Measurements from ENCODE around the gene BORCS6.
A peak's percentile ranks its signal among the peaks of the same experiment; 100 is the strongest.
"Not testable (repeated sequence)": the region's sequence is repeated elsewhere in the genome, so short reads cannot be mapped to it uniquely, and the experiment has no call there.

The BORCS6 gene

DNA sequence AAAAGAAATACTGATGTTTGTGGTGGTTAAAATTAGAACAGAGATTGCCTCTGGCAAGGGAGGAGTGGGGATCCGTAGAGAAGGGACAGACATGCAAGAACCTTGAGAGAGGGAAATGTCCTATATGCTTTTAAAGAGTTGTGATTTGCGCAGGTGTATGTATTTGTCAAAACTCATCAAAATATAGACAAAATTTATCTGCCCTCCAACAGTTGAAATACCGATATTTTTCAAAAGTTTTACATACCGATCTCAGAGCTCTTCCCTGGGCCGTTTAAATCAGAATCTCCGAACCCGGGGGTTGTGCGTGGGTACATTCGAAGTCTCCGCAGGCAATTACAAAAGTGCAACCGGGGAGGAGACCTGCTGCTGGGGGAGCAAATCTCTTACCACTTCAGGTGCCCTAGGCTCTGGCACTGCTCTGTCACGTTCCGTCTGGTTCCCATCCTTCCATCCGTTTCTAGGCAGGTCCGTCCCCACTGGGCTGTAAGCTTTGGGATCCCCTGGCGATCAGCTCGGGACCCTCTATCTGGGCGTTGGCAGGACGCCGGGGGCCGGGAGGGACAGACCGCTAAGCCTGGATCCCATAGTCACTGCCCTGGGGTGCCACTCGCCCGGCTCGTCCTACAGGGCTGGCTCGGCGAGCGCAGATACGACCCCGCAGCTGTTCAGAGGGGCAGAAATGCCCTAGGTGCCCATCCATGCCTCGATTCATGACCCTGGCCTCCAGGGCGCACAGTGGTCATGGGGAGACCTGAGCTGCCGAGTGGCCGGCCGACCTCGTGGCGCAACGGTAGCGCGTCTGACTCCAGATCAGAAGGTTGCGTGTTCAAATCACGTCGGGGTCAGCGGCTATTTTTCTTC is 4.2 kb downstream of the BORCS6 start:
- DNase-seq = peak; percentile 81 to 97 (median 91)
- intact Hi-C loops (cut with DNase I) = loop anchor here (2.0 to 10.0 kb wide), 3 partner anchors 29 to 61 kb away; partner anchors contain the start of gene HES7

DNA sequence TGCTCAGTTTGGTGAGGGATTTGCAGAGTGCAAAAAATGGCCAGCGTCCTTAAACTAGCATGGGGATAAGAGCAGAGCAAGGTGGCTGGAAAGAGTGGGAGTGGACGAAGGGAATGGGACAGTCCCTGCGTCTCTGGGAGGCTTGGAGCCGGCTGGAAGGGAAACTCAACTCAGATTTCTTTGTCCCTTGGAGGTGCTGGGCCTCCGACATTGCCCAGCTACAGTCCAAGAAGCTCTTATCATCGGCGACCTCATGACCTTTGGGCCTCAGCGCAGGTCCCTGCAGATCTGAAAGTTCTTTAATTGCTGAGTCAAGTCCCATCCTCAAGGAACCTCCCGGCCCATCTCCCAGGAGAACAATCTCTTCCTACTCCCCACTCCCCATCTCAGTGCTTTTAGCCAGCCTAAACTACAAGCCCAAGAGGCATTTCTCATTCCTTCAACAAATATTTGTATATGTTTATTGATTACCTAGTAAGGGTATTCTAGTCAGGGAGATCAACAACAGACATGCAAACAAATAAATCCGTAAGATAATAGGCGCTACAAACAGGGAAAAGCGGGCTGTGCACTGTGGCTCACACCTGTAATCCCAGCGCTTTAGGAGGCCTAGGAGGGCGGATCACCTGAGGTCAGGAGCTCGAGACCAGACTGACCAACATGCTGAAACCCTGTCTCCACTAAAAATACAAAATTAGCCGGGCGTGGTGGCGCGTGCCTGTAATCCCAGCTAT is 12.8 kb downstream of the BORCS6 start:
- intact Hi-C loops (cut with DNase I) = no loop called here
- peak in 1 of 42 donors; percentile 6 for DNase-seq

DNA sequence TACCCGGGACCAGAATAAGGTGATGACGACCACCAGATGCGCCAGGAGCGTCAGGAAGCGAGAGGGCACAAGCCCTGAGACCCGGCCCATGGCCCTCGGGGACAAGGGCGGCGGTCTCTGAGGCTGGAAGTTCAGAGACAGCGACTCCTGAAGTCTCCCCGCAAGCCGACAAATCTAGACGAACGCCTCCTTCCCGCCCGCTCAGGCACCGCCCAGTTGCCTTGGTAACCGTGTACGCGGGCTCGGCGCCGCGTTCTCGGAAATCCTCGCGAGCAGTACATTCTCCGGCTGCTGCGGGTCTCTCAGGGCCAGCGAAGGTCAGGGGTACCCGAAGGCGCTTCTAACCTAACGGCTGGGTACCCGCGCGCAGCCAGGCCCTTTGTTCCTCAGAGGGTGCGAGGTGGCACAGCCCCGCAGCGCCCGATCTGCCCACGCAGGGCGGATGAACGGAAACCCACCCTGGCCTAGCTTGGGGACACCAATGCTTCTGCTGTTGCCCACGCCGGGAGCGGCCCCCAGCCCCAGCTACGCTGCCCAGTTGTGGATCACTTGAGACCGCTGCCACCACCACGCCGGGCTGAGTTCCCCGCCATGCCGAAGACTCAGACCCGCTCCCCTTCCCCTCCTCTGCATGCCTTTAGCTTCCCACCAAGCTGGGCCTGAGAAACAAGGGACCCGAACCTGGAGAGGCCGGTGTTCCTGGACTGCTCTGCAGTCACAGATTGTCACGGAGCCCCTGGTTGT is 13.6 kb downstream of the BORCS6 start, which contains the start of gene TMEM107:
TMEM107 (minus strand) TSS at position 184 of the 744 bp plus-strand sequence; CDS start at position 90, 94 bp downstream.
- intact Hi-C loops (cut with DNase I) = no loop called here
- peak; percentile 77 to 95 (median 90) for DNase-seq

DNA sequence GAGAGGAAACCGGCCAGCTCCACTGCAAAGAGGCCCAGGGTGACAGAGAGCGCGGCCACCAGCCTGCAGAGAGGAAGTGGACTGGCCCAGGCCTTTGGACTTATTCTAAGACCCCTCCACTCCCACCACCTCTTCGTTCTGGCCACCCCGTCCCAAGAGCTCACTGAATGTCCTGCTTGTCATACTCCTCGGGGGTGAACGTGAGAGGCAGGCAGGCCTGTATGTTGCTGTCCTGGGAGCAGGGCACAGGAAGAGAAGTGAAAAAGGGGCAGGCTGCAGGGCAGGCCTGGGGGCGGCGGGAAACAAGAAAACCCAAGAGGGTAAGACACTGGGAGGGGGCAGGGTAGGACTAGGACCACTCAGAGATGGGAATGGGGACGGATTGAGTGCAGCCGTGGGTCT is 14.2 kb downstream of the BORCS6 start:
- intact Hi-C loops (cut with DNase I) = no loop called here
- peak in 6 of 42 donors; percentile 19 to 53 (median 30) for DNase-seq

DNA sequence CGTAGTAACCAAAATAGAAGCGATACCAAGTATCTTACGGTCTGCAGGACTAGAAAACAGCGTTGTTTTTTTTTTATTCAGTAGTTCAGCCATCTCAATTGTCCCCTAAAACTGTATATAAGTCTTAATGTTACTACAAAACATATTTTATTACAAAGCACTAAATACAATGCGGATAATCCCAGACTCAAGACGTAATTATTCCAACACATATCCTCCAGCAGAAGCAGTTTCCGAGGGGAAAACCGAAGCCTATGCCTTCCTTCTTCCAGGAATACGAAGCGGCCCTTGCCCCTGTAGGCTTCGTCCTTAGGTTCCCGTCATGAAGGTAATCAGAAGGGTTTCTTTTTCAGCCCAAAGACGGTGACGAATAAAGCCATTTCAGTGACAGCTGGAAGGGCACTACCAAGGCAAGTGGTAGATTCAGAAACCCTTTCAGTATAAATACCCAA is 16.1 kb downstream of the BORCS6 start:
- intact Hi-C loops (cut with DNase I) = no loop called here
- peak in 2 of 42 donors; percentile 21 to 45 for DNase-seq

DNA sequence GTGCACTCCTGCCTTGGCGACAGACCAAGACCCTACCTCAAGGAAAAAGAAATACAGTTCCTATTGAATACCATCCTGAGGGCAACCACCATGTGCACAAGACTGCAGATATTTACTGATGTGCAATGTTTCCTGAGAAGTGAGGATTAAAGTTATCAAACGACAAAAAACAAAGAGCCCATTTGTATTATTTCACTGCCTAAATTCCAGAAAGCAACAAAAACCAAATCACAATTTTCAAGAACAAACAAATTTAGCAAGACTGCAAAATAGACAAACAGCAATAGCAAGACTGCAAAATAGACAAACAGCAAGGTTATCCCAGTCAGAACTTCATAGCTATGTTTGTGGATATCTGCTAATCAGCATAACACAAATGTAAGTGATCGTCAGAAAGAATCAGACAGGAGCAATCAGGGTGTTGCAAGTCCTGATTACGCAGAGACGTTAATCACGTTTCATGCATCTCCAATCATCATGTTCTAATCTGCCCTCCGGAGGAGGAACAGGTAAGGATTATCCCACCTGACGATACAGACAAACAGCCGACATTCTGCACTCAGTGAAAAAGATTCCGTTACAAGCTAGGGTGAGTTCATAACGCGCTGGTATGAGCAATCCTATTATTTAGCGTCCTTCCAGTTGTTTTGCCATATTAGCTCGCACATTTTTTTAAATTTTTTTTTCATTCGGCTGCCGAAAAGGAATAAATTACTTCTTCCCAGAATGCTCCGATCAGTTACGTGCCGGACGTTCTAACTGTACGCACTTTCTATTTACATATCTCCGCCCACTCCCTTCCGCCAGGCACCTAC is 16.7 kb downstream of the BORCS6 start:
- DNase-seq = peak; percentile 65 to 96 (median 88)
- intact Hi-C loops (cut with DNase I) = no loop called here

DNA sequence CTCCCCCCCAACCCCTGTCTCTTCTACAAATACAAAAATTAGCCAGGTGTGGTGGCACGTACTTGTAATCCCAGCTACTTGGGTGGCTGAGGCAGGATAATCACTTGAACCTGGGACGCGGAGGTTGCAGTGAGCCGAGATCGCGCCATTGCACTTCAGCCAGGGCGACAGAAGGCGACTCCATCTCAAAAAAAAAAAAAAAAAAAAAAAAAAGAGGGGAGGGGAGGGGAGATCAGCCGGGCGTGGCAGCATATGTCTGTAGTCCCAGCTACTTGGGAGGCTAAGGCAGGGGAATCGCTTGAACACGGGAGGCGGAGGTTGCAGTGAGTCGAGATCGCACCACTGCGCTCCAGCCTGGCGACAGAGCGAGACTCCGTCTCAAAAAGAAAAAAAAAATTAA is 19.8 kb downstream of the BORCS6 start:
- intact Hi-C loops (cut with DNase I) = not testable (repeated sequence)
- peak in 1 of 42 donors; percentile 1 for DNase-seq

DNA sequence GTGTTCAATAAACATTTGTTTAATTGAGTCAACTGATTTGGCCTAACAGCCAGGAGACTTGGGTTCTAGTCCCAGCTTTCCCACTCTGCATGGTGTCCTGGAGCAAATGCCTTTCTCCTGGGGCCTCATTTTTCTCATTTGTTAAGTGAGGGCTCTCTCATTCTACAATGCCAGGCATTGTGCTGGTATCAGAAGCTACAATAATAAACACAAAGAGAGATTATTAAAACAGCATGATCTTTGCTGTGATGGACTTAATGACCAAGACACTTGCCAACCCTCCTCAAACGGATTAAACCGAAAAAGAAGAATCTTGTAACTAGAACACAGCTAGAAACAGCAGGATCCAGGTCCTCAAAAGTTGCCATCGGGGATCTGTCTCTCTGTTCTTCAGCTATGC is 22.5 kb downstream of the BORCS6 start:
- no peak for DNase-seq
- intact Hi-C loops (cut with DNase I) = no loop called here

DNA sequence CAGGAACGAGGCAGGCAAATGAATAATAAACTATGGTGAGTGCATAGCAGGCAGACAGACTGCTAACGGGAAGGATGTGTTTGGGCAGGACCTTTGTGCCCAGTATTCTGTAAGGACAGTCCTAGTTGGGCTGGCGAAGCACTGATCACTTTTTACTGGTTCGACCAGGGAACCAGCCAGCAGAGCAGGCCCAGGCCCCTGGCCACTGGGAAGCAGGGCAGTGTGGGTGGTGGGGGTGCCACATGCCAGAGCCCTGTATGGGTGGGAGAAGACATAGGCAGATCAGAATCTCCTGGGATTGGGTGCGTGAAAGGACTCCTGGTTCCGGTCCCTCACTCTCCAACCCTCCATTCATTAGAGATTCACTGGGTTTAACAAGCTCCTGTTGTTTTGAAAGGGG is 23.2 kb downstream of the BORCS6 start:
- intact Hi-C loops (cut with DNase I) = no loop called here
- no peak for DNase-seq

DNA sequence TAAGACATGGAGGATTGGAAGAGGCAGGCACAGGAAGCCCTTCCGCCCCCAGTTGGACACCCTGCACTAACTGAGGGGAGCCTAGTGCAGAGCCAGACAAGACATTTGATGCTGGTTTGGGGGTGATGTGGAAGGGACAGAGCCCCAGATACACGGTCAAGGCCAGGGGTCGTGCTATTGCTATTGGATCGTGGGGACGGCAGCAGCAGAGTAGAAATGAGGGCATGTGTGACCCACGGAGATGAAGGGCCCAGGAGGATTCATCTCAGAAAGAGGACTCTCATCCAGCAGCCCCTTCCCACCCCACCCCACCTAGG is 25.2 kb downstream of the BORCS6 start:
- DNase-seq = no peak
- intact Hi-C loops (cut with DNase I) = no loop called here

DNA sequence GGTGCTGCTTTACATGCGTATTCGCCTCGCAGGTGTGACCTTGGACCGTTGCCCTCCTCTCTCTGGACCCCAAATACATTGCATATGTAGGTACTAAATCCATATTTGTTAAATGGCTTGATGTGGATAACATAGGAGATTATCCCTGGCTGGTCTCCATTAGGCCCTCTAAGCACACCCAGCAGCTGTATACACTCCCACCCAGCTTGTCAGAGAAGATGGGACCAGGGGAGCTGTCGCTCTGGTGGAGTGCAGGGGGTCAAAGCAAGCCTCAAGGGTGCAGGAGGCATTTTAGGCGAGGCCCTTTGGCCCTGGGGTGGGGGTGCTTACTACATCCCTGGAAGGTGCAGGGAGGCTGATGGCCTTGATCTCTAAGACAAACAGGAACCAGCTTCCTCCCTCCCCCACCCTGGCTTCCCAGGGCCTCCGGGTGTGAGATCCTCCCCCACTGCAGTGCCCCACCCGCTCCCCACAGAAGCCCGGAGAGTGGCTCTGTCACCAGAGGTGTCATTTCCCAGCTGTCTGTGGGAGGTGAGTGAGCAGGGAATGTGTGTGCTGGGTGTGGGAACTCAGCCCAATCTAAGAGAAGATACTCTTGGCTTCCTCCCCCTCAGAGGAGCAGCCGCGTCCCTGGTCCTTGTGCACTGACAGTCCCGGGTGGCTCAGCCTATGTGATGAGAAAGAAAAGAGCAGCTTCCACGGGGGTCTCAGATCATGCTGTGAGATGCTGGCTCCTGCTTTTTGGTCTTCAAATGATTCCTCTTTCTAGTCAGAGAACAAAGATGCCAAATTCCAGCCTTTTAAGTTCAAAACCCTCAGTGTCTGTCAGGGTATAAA is 25.8 kb downstream of the BORCS6 start:
- intact Hi-C loops (cut with DNase I) = no loop called here
- peak; percentile 55 to 96 (median 82) for DNase-seq

DNA sequence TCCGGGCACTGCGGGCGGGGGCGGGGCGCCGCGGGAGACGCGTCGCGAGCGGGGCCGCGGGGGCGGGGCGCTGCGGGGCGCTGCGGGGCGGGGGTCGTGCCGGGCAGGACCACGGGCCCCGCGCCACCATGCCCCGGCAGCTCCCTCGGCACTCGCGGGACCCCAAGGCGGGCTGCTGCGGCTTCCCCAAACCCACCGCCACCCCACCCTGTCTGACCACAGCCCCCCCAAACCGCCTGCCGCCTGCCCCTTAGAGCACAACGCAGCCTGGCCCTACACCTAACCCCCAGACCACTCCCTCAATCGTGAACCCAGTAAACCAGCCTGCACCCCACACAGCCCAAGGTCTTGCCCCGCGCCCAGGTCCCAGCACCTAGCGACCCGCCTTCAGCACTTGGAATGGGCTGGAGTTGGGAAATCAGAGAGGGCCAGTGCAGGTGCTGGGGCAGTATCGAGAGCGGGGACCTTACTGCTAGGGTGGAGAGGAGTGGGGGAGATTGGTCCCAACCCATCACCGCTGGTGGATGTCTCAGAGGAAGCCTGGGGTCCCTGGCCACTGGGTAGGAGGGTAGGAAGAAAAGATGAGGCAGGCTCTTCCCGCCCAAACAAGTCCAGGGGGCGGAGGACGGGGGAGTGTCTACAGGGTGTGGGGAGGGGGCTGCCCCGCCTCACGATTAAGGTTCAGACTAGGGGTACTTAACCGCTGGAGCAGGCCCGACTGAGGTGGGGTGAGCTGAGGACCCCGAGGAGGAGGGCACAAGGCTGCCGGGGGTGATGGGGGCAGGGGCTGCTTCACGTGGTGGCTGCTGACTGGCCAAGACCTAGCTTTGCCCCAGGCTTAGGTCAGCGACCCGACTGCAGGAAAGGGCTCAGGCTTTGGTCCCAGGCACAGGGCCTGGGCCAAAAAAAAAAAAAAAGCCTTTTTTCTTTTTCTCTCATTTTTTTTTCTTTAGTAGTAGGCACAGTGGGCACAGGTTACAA is 26.7 kb downstream of the BORCS6 start:
- intact Hi-C loops (cut with DNase I) = no loop called here
- peak in 8 of 42 donors; percentile 32 to 59 (median 41) for DNase-seq

DNA sequence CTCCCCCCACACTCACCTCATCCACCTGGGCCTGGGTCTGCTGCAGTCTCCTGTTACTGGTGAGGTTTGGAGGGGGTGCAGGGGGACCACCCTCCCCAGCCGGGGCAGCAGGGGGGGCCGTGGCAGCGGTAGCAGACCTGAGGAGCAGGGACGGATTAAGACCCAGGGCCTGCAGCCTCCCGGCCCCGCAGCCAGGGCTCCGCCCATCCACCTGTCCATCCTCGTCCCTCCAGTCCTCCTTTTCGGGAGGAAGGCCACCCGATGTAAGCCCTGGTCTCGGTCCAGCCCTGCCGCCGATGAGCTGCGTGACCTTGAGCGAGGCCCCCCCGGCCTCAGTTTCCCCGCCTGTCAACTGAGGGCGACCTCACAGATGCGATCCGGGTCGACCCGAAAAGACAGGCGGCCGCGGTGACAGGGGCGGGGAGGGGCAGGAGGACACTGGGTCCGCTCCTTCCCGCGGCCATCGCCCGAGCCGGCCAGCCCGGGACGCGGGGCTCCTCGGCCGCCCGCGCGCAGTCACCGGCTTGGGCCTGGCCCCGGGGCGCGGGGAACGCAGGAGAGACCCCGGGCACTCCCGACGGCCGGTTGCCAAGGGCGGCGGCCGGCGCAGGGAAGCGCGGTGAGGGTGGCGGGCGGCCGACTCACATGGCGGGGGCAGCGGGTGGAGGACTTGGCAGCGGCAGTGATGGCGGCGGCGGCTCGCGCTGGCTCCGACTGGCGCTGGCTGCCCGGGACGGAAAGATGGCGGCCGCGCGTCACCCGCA is 27.6 kb downstream of the BORCS6 start, which contains the start of gene VAMP2:
VAMP2 (minus strand) TSS at position 716 of the 764 bp plus-strand sequence; CDS start at position 647, 69 bp downstream.
- DNase-seq = peak in 41 of 42 donors; percentile 55 to 94 (median 86)
- intact Hi-C loops (cut with DNase I) = no loop called here

DNA sequence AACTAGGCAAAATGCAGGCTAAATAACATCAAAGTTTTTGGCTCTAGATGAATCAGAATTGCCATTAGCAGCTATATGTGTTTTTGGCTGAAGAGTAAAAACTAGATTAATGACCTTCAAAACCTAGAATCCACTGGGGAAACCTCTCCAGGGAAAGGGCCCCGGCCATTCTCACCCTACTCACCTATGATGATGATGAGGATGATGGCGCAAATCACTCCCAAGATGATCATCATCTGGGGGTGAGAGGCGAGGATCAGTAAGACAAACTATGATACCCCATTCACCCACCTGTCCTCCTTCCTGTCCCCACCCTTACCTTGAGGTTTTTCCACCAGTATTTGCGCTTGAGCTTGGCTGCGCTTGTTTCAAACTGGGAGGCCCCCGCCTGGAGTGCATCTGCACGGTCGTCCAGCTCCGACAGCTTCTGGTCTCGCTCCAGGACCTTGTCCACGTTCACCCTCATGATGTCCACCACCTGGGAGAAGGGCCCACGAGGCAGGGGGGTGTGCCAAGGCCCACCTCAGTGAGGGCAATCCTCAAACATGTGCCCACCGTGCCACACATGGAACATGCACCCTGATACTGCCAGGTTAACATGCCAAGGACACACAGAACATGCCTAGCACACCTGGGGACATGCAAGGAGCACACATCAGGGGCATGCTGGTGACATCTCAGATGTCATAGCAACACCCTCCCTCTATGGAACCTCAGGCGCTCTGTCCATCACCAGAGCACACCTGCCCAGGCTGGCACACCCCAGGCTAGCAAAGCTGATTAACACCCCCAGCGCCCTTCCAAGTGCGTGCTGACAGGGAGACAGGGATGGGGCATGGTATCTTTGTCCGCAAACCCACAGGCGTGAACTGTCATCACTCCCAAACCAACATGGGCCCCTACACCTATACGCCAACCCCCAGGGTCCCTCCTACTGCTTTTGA is 28.4 kb downstream of the BORCS6 start:
- DNase-seq = no peak
- intact Hi-C loops (cut with DNase I) = no loop called here
